Fibroblast of mammary gland (primary cell): ENCODE data around the gene ITGAD.

Experiments used
- DNase-seq: peaks from one replicate; pipeline ENCODE4 v3.0.0-alpha.2; 2010; ENCODE audit warnings: low read depth
- H3K4me3 ChIP-seq: 2 replicates; pipeline ENCODE4 v1.5.1; 2011; ENCODE audit warnings: low read depth, mild to moderate bottlenecking, low read length, moderate library complexity; ENCODE audit not compliant: control insufficient read depth
- TF ChIP-seq, protein P1 (sequence below): conservative IDR thresholded peaks from 2 replicates; pipeline ENCODE4 v1.5.1; 2011; ENCODE audit warnings: low read depth, low read length, inconsistent platforms; ENCODE audit not compliant: control insufficient read depth, insufficient read depth

The ITGAD gene

DNA sequence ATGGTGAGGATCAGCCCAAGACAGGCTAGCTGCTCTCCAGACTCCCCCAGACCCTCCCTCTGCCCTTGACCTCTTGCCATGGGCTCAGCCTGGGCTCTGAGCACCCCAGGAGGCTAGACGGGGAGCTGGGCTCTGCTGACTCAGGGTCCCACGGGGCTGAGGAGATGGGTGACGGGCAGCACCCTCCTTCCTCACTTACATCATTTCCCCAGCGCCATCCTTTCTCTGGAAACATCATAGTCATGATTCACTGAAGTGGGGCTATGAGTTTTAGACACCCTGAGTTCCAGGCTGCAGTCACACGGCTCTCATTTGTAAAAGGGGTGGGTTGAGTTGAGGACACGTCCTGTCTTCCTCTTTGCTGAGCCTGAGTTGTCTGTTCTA is 41.2 kb upstream of the ITGAD start:
- TF ChIP-seq, protein P1, sequence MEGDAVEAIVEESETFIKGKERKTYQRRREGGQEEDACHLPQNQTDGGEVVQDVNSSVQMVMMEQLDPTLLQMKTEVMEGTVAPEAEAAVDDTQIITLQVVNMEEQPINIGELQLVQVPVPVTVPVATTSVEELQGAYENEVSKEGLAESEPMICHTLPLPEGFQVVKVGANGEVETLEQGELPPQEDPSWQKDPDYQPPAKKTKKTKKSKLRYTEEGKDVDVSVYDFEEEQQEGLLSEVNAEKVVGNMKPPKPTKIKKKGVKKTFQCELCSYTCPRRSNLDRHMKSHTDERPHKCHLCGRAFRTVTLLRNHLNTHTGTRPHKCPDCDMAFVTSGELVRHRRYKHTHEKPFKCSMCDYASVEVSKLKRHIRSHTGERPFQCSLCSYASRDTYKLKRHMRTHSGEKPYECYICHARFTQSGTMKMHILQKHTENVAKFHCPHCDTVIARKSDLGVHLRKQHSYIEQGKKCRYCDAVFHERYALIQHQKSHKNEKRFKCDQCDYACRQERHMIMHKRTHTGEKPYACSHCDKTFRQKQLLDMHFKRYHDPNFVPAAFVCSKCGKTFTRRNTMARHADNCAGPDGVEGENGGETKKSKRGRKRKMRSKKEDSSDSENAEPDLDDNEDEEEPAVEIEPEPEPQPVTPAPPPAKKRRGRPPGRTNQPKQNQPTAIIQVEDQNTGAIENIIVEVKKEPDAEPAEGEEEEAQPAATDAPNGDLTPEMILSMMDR = no peak
- peak; percentile 29 for DNase-seq
- H3K4me3 ChIP-seq = no peak overlapping the region

DNA sequence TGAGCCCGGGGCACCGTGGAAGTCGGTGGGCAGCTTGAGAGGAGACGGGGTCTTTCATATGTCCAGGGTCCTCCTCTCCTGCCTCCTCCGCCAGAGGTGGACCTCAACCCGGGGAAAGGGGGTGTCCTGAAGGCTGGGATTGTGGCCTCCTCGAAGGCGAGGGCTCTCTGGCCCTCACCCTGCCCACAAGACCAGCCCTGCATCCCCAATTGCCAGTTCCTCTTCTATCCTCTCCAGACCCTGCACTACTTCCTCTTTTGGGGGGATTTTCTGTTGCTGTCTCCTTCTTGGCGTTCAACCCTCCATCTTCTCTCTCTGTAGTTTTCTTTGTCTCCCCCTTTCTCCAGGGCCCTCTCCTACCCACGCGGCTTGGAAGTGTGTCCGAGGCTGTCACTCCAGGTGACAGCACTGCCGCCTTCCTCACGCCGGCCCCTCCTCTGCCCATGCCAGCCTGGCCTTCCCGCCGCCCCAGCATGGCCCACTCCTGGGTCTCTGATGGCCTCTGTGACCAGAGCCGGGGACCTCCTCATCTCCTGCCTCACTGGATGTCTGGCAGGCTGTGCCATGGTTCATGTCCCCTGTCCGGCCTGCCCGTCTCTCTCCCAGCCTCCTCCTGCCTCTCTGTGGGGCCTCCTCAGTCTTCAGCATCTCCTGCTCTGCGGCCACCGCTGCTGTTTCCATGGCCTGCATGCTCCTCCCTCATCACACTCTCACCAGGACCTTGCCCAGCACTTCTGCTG is 40.6 kb upstream of the ITGAD start:
- no peak for DNase-seq
- H3K4me3 ChIP-seq = no peak overlapping the region
- TF ChIP-seq, protein P1 = no peak

DNA sequence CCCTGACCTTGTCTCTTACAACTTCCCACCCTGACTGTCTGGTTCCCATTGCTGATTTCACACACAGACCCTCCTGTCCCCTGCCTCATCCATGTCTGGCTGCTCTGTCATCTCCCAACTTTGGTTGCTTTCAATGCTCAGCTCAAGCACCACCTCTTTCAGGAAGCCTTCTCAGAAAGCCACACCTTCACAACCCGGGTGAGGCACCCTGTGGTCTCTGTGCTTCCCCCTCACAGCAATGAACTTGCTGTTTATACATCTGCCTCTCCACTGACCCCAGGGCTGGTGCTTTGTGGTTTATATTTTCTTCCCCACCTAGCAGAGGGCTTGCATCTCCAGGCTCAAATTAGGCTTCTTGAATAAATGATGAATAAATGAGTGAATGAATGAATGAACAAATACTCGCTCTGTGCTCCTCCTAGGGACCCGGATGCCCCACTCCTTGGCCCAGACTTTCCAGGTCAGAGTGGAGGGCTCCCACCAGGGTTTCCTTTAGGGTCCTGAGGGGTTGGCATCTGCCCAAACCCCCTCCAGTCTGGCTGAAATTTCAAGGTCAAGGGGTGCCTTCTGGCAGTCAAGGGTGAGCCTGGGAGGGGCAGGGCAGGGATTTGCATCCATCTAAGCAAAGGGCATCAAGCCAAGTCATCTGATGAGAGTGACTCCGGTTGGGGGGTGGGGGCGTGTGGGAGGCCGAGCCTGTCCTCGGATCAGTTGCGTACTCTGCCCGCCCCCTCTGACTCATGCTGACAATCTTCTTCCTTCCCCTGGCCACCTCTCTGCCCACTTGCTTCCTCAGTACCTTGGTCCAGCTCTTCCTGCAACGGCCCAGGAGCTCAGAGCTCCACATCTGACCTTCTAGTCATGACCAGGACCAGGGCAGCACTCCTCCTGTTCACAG is 38.5 kb upstream of the ITGAD start, which contains the start of gene ITGAX:
Gene ITGAX (plus strand): TSS at position 783 of the 898 bp plus-strand sequence. CDS start 79 bp downstream, at position 862.
- H3K4me3 ChIP-seq = no peak within 1 kb of the TSS
- TF ChIP-seq, protein P1 = no peak
- DNase-seq = peak; percentile 64

DNA sequence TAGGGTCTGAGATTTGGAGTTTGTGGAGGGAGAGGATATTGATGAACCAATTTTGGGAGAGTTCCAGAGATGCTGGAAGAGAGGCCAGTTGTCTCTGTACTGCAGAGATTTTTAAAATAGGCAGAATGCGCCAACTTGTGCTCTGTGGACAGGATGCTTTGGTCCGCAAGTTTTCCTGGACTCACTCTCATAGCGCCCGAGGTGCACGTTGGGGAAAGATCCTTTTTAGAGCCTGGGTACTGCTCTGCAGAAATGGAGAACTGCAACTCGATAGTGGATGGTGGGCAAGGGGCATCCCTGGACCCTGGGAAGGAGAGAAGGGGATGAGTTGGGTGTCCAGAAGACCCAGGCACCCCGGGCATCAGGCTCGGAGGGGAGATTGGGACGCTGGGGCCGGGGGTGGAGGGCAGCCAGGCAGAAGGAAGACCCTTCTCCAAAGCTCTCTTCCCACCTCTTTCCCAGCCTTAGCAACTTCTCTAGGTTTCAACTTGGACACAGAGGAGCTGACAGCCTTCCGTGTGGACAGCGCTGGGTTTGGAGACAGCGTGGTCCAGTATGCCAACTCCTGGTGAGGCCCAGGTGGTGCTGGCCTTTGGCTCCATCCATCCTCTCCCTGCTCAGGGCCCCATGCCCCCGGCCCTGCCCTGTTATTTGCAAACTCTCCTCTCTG is 37.6 kb upstream of the ITGAD start:
- TF ChIP-seq, protein P1 = no peak
- no peak for DNase-seq
- H3K4me3 ChIP-seq = no peak overlapping the region

DNA sequence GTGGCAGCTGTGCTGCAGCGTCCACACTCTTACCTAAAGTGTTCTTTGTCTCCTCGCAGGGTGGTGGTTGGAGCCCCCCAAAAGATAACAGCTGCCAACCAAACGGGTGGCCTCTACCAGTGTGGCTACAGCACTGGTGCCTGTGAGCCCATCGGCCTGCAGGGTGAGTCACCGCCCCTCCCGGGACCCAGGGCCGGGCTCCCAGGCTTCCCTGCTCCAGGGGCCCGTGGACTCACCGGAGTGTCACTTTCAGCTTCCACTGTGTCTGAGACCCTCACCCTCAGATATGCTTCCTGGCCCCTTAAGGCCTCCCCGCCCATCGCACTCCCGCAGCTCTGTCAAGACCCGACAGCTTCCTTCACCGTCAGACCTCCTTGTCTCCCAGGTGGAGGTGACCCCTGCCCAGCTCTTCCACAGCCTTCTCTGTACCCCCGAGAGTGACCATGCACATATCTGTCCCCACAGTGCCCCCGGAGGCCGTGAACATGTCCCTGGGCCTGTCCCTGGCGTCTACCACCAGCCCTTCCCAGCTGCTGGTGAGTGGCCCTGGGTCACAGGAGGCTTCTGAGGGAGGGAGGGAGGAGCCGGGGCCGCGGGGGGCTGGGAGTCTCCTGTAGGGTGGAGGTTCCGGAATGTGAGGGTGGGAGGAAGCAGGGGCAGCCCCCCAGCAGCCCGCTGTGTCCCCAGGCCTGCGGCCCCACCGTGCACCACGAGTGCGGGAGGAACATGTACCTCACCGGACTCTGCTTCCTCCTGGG is 36.4 kb upstream of the ITGAD start:
- no peak for DNase-seq
- no peak overlapping the region for H3K4me3 ChIP-seq
- TF ChIP-seq, protein P1 = no peak
